Measurements from ENCODE around the gene ZBTB12. TPM values are rescaled to one million over a fixed set of nuclear protein-coding genes. Genes with fewer than 3 reads are reported as not detected.

Gene ZBTB12
- total RNA-seq, 4 donors from 2014 or later = 0.38 to 1.7 (median 0.93) TPM

GRCh38 chr6:31918069-31918720, 16.3 kb upstream of the ZBTB12 start:
- no peak for TF ChIP-seq CTCF (IDR thresholded peaks at IDR 0.05; ENCODE audit: low read depth)

GRCh38 chr6:31915756-31916155, 13.9 kb upstream of the ZBTB12 start:
- no peak for TF ChIP-seq CTCF (IDR thresholded peaks at IDR 0.05; ENCODE audit: low read depth)

- no peak for TF ChIP-seq CTCF (IDR thresholded peaks at IDR 0.05; ENCODE audit: low read depth)
Observed at GRCh38 chr6:31915351-31915750, 13.5 kb upstream of the ZBTB12 start.

- no peak for TF ChIP-seq CTCF (IDR thresholded peaks at IDR 0.05; ENCODE audit: low read depth)
Observed at GRCh38 chr6:31911826-31912585, 10.1 kb upstream of the ZBTB12 start.

- no peak for TF ChIP-seq CTCF (IDR thresholded peaks at IDR 0.05; ENCODE audit: low read depth)
Observed at GRCh38 chr6:31908791-31909190, 6.9 kb upstream of the ZBTB12 start.

GRCh38 chr6:31907158-31907813, 5.4 kb upstream of the ZBTB12 start:
- TF ChIP-seq CTCF (IDR thresholded peaks at IDR 0.05; ENCODE audit: low read depth) = no peak

GRCh38 chr6:31906122-31906521, 4.2 kb upstream of the ZBTB12 start:
- TF ChIP-seq CTCF (IDR thresholded peaks at IDR 0.05; ENCODE audit: low read depth) = no peak

Measured in subcutaneous adipose tissue (tissue), 4 donors.